GM12874 (cell line): ENCODE data around the gene DHX32.

Source experiments
- TF ChIP-seq, protein P1 (sequence below): IDR thresholded peaks from 2 replicates; pipeline ENCODE4 v1.5.1; 2011; ENCODE audit warnings: low read depth, mild to moderate bottlenecking, control low read depth, low read length, moderate library complexity; ENCODE audit not compliant: insufficient read depth

Gene DHX32

GRCh38 chr10:125797994-125798662 lies 83.0 kb downstream of the DHX32 start:
- TF ChIP-seq, protein P1, sequence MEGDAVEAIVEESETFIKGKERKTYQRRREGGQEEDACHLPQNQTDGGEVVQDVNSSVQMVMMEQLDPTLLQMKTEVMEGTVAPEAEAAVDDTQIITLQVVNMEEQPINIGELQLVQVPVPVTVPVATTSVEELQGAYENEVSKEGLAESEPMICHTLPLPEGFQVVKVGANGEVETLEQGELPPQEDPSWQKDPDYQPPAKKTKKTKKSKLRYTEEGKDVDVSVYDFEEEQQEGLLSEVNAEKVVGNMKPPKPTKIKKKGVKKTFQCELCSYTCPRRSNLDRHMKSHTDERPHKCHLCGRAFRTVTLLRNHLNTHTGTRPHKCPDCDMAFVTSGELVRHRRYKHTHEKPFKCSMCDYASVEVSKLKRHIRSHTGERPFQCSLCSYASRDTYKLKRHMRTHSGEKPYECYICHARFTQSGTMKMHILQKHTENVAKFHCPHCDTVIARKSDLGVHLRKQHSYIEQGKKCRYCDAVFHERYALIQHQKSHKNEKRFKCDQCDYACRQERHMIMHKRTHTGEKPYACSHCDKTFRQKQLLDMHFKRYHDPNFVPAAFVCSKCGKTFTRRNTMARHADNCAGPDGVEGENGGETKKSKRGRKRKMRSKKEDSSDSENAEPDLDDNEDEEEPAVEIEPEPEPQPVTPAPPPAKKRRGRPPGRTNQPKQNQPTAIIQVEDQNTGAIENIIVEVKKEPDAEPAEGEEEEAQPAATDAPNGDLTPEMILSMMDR = no peak

DNA sequence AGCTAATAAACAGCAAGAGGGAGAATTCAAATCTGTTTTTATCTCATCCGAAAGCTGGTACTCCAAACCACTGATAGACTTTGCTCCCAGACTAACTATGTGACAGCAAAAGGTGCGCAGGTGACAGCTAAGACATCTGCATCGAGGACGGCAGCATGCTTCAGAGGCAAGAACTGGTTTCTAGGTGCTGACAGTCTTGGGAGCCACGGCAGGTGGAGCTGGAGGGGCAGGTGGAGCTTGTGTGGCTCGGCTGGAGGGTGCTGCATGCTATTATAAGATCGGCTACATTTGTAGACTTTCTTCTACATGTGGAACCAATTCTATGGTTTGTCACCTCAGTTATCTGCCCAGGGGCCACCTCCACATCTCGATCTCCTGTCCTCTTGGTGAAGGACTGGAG lies 83.7 kb downstream of the DHX32 start:
- TF ChIP-seq, protein P1 = no peak

DNA sequence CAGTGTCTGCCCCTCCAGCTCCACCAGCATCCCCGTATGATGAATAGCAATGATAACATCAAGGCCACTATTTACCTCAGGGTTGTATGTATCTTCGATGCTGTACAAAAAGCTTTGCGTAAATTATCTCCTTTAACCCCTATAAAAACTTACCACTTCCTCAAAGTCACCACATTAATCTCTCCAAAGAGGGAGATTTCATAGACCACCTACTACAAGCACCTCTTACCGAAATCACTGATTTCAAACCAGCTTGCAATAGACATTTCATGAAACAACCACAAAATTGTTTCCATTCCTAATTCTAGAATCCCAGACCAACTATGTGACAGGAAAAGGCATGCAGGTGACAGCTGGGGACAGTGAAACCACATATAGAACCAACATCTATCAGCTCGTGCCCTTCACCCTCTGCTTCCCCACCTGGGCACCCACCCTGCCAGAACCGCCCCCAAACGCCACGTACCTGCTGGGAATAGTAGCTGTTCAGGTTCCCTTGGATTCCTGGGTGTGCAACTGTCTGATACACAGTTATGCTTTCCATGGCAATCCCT lies 85.4 kb downstream of the DHX32 start:
- TF ChIP-seq, protein P1 = no peak

DNA sequence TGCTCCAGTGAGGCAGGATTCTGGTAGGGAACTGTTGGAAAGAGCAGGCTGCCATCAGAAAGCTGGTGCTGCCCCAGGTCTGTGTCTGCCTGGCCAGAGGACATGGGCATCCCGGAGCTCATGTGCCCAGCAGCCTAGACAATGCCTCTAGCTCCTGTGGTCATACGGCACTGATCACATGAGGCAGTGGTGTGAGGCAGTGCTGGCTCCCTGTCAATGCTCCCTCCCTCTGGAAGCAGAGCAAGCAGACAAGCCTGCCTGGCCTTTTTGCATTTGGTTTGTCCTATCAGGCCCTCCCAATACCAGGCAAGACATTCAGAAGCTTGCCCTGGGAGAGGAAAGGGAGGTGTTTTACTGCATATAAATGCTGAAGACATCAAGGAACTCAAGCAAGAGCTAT lies 86.0 kb downstream of the DHX32 start:
- TF ChIP-seq, protein P1 = no peak

- TF ChIP-seq, protein P1 = no peak
Measured at GRCh38 chr10:125792342-125793300, 88.5 kb downstream of the DHX32 start.

DNA sequence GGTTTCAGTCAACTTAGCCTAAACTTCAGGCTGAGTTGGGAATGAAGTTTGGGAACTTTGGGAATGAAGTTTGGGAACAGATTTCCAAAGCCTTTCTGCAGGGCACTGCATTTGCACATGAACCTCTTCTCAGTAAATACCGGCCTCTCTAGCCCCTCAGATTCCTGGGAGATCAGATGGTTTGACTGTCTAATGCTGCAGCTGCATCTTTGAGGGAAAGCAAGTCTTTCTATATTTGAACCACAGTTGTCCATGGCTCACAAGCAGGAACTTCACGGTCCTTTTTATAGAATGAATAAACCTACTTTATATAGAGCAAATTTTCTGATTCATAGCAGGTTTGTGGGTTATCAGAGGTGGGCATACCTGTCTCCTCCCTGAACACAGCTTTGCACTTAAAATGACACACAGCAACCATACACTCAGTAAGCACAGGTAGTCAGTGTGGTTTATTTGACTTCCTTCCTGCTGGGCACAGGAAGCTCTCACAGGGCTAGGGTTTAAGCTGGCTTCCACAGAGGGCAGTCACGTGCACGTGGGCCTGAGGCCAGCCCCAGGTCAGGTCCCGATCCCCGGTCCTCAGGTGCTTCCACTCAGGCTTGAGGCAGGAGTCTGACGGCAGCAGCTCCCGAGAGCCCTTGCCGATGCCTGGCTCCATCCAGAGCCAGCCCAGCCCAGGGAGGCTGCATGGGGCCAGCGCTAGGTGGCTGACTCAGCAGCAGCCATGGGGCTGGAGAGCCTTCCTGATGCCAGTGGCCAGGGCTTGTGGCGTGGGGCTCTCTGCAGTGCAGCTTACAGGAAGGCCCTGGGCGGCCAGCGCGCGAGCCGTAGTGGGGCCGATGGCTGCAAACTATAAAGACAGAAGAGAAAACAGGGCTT lies 92.7 kb downstream of the DHX32 start:
- TF ChIP-seq, protein P1 = no peak
